HG03045 (cell line): ENCODE measurements around the gene RSPO3.
"Not testable (repeated sequence)": the region's sequence is repeated elsewhere in the genome, so short reads cannot be mapped to it uniquely, and the experiment has no call there.

ENCODE experiments used
- ATAC-seq: cut with Tn5 transposase; IDR thresholded peaks from one replicate; pipeline ENCODE4 v1.9.1; 2021; ENCODE audit warnings: mild to moderate bottlenecking, moderate library complexity; ENCODE audit not compliant: unreplicated experiment

Gene RSPO3

GRCh38 chr6:127118298-127119101 lies at the start of gene RSPO3:
Gene RSPO3, plus strand, starts transcription at chr6:127118671. Its CDS starts 522 bp downstream, at chr6:127119193.
- no peak for ATAC-seq

GRCh38 chr6:127069659-127070279 lies 48.7 kb upstream of the RSPO3 start:
- no peak for ATAC-seq

DNA sequence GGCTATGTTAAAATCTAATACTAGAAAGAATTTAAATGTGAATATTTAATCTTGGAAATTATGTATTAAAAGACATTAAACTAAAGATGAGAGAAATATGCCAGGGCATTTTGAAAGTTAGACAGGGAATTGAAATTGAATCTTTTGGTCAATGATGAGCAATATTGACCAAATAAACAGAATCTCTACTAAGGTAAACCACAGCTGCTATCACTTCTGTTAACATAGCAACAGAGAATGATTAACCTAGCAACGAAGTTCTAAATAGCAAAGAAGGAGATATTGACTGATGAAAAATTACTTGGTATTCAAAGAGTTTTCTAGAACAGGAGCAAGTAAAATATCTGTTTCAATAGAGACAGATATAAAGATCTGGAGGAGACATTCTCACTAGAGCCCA lies 45.2 kb upstream of the RSPO3 start:
- ATAC-seq: no peak

- ATAC-seq: no peak
These were observed 42.0 kb upstream of the RSPO3 start for GRCh38 chr6:127076466-127076865.

DNA sequence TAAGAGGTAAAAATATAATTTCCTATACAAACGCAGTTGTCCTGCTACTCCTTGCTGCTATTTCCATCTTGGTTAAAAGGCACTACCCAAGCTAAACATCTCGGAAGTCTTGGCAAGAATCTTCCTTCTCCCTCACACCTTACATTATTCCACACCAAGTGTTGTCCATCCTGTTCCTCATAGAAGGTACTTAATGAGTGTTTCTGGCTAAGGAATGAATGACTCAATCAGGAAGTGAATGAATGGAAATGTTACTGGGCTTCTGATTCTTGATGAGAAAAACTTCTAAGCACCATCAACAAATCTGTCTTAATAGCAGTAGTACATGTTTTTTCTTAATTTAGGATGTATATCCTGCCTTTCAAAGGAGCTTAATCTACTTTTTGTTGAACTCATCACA lies 40.6 kb upstream of the RSPO3 start:
- ATAC-seq: no peak

DNA sequence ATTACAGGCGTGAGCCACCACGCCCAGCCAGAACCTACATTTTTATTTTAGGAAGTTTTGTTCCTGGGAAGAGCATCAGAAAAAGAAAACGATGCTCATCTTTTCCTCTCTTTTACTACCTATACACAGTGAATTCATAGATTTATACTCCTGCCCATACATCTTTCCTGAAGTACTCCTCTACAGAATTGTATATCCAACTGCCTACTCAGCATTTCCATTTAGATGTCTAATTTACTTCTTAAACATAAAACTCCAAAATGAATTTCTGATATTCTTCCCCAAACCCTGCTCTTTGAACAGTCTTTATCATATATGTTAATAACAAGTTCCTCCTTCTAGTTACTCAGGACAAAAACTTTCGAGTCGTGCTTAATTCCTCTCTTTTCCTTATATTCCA lies 39.8 kb upstream of the RSPO3 start:
- no peak for ATAC-seq

DNA sequence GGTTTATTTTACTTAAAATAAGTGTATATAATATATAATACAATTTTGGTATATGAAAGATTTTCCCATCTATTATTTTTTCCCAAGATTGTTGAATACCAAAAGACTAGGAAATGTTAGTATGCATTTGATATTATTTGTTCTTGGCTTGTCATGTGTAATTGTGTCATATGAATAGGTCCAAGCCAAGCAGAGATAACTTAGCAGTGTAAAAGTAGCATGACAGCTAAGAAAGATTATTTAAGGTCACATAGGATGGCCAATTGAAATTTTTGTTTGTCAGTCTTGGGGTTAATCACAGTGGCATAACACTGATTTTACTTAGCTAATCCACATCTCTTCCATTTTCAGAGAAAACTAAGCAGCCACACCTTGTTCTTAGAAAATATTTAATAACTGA lies 38.8 kb upstream of the RSPO3 start:
- no peak for ATAC-seq

DNA sequence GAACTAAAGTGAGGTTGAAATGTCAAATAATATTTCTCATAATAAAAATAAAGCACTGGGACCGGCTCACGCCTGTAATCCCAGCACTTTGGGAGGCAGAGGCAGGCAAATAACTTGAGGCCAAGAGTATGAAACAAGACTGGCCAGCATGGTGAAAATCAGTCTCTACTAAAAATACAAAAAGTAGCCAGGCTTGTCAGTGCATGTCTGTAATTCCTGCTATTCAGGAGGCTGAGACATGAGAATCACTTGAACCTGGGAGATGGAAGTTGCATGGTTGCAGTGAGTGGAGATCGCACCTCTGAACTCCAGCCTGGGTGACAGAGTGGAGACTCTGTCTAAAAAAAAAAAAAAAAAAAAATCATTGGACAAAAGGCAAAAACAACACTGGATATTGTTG lies 38.4 kb upstream of the RSPO3 start:
- no peak for ATAC-seq

DNA sequence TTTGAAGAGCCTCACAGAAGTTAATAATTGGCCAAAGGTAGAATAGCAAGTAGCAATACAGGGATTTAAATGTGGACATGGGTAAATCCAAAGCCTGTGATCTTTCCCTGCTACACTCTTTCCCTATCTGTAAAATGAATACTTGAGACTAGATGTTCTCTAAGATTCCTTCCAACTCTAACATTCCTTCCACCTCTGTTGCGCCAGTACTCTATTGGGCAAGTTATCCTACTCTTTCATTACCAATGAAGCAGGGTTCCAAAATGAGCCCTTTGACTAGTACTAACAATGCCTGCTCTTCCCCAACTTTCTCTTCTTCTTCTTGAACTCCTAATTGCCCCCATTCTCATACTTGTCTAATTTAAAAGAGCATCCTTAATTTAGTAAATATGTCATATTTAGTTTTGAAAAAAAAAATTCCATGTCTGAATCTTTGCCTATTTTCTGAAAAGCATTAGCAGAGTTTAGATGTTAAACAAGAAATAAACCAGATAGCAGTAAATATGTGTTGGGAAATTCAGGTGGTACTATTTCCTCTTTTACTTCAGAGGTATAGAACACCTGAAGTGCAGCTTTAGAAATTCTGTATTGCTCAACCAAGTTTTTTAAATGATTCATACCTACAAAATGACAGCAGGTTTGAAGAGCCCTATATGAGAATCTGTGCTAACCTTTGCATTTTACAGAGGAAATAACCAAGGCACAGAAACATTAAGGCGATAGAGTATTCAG lies 35.1 kb upstream of the RSPO3 start:
- ATAC-seq: no peak

DNA sequence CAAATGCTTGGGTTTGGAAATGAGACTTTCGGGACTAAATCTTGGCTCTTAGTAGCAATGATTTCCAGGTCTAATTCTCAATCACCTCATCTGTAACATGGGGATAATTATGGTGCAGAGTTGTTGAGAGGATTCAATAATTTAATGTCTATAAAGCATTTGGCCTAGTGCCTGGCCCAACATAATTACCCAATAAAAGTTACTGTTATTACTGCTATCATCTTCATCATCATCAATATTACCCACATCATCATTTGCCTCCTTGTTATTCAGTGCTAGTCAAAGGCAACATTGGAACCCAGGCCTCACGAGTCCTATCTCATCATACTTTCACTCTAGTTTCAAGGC lies 34.5 kb upstream of the RSPO3 start:
- no peak for ATAC-seq

DNA sequence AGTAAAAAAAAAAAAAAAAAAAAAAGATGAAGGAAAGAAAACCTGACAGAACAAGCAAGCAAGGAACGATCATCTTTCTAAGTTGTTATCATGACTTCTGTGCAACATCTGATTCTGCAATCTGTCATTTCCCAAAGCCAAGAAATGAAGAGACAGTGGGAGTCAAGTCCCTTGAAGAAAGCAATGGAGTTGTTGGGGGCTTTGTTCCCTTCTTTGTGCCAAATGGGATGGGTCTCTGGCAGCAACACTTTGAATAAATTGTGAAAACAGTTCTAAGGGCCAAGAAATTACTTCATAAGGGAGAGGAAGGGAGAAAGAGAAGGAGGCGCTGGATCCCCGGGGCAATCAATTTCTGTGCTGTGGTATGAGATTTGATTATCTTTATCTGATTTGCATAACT lies 33.3 kb upstream of the RSPO3 start:
- ATAC-seq: no peak

GRCh38 chr6:127090051-127090450 lies 28.4 kb upstream of the RSPO3 start:
- no peak for ATAC-seq

DNA sequence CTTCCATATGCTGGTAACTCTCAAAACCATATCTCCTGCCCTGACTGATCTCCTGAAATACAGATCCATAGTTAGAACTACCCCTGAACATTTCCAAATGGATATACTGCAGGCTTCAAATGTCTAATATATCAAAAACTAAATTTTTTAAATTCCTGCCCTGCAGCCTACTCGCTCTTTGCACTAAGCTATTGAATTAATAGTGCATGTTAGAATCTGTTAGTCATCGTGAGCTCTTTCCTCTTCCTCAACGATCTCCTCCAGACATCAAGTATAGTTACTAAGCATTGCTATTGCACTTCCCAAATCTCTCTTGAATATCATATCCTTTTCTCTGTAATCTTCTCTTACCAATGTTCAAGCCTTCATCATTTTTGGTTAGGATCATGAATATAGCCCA lies 26.0 kb upstream of the RSPO3 start:
- no peak for ATAC-seq

DNA sequence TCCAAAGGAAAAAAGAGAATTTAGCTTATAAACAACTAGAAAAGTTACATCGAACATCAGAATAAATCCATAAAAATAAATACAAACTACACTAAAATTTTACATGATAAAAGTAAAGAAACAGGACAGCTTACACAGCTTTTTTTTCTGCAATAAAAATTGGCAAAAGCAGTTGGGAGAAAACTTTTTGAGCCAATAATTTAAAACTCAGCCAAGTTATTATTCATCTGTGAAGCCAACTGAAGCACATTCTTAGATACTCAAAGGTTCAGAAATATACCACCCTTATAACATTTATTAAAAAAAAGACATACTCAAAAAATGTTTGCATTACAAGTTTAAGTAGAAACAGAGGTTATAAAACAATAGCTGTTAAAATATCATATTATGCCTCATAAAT lies 23.7 kb upstream of the RSPO3 start:
- ATAC-seq: no peak

- no peak for ATAC-seq
These were observed 22.3 kb upstream of the RSPO3 start for GRCh38 chr6:127096167-127096566.

DNA sequence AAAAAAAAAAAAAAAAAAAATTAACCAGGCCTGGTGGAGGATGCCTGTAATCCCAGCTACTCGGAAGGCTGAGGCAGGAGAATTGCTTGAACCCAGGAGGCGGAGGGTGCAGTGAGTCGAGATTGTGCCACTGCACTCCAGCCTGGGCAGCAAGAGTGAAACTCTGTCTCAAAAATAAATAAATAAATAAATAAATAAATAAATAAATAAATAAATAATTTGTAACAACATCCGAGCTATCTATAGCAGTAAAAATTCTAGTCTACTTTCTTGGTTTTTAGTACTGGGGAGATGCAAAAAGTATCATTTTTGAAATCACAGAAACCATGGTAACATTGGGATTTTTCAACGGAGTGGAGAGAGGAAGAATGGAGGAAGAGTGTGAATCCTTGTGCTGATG lies 21.0 kb upstream of the RSPO3 start:
- not testable (repeated sequence) for ATAC-seq

DNA sequence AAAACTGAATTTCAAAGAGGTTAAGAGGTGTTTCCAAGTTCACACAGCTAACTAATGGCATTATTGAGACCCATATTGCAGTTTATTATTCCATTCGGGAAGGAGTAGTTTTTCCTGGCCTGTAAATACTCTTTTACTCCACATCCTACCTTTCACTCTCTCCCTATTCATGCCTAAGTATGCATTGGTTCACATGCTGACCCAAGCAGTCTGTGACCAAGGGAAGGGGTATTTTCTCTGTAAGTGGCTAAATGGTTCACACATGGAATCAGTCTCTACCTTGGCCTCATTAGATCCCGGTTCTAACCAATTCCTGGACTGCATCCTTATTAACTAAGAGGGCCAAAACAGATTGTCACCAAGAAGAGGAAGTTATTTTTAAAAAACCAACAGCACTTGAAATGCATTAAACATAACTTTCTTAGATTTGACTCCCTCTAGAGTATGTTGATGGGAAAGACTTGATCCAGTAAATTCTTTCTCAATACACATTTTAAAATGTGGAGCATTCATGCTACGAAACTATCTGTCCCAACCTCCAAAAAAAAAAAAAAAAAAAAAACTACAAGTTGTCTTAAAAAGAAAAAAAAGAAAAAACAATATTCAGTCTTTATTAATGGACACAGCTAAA lies 17.8 kb upstream of the RSPO3 start:
- ATAC-seq: no peak

GRCh38 chr6:127102299-127102698 lies 16.2 kb upstream of the RSPO3 start:
- no peak for ATAC-seq

- ATAC-seq: no peak
These were observed 15.6 kb upstream of the RSPO3 start for GRCh38 chr6:127102859-127103258.

- no peak for ATAC-seq
These were observed 15.0 kb upstream of the RSPO3 start for GRCh38 chr6:127103482-127103881.

DNA sequence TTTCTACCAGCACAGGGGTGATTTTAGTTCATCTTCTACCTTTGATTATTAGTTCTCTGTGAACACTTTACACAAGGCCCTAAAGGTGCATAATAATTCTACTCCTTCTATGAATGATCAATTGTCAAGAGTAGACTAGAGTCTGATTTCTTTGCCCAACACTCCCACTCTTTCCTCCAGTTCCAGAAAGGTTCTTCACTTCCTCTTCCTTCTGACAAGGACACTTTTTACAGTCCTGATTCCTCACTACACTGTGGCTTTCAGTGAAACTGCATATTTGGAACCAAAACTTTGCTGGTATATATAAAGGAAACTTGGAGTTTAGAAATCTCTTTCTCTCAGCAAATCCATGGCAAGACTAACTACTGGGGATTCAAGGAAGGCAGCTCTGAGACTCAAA lies 10.6 kb upstream of the RSPO3 start:
- no peak for ATAC-seq

DNA sequence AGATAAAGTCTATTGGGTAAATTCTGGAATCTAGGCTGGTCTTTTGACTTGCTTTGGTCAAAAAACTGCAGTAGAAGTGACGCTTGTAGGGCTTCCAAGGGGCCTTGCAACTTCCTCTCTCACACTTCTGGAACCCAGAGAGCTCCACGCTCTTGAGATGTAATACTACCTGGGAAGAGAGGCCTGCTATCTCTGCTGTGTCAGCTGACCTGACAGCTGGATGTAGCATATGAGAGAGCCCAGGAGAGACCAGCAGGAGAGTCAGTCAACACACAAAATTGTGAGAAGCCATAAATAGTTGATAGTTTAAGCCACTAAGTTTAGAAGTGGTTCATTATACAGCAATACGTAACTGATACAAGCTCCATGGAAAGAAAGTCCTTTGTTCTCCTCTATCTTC lies 7.8 kb upstream of the RSPO3 start:
- no peak for ATAC-seq
